ENCODE measurements around the gene COL16A1. TPM values are rescaled to one million over a fixed set of nuclear protein-coding genes. Genes with fewer than 3 reads are reported as not detected.

COL16A1 gene
- total RNA-seq, 1 experiment from 2014 or later: 6.2 TPM

GRCh38 chr1:31745096-31745945, 41.5 kb upstream of the COL16A1 start:
- H3K79me2 ChIP-seq (ENCODE audit: insufficient read depth, low read length): no peaks in the 10 kb centered on the region
- H2BK120ac ChIP-seq (ENCODE audit: low read depth, low read length, poor library complexity, severe bottlenecking): no peak overlapping the region
- H3T11ph ChIP-seq (ENCODE audit: low read length): no peak overlapping the region
- H2AFZ ChIP-seq (ENCODE audit: low read length): no peak overlapping the region
- no peak overlapping the region for H3K56ac ChIP-seq (ENCODE audit: insufficient read length, low read depth, low read length)
- no peaks in the 10 kb centered on the region for H3K27me3 ChIP-seq (ENCODE audit: insufficient read depth, low read length)
- no peak overlapping the region for H4K5ac ChIP-seq (ENCODE audit: insufficient read length, low read depth, low read length)
- no peaks in the 10 kb centered on the region for H3K79me1 ChIP-seq (ENCODE audit: insufficient read depth, low read depth, low read length, poor library complexity, severe bottlenecking)
- no peaks in the 10 kb centered on the region; a peak in 1 of 5 replicates for H3K9me3 Mint-ChIP-seq
- peak; percentile 83 for DNase-seq
- H3K4ac ChIP-seq (ENCODE audit: low read depth, low read length): no peak overlapping the region
- TF ChIP-seq CTCF (conservative IDR thresholded peaks at IDR 0.05): peak; percentile 85
- H3K4me3 Mint-ChIP-seq: no peak overlapping the region
- 0 out of 7 replicates have a peak overlapping the region, but pooled peaks of 1 of the 3 experiments have one; percentile 39 for H3K27ac Mint-ChIP-seq
- H4K20me1 ChIP-seq (ENCODE audit: control insufficient read depth, insufficient read depth, insufficient read length): no peaks in the 10 kb centered on the region
- H2BK12ac ChIP-seq (ENCODE audit: insufficient read length, low read depth, low read length): no peak overlapping the region
- H3K23me2 ChIP-seq (ENCODE audit: insufficient read length, low read depth, low read length, poor library complexity, severe bottlenecking): no peaks in the 10 kb centered on the region
- H3K4me2 ChIP-seq (ENCODE audit: insufficient read depth, insufficient read length, low read length): no peak overlapping the region
- H4K91ac ChIP-seq (ENCODE audit: insufficient read length, low read depth, low read length): no peak overlapping the region
- no peak overlapping the region for H3K9ac ChIP-seq (ENCODE audit: extremely low read depth, insufficient read length, low read length)
- H3K18ac ChIP-seq (ENCODE audit: insufficient read length, low read depth, low read length): no peak overlapping the region
- no peak overlapping the region for H3K27ac ChIP-seq (ENCODE audit: insufficient read length, low read depth, low read length)
- no peak overlapping the region for H2BK5ac ChIP-seq (ENCODE audit: insufficient read length, low read length)
- H3K14ac ChIP-seq (ENCODE audit: insufficient read depth, low read length): no peak overlapping the region; the same call in 1 of the 2 replicates
- H3K36me3 Mint-ChIP-seq (ENCODE audit: insufficient read depth in 1 of 3, low read depth in 3 of 3): no peaks in the 10 kb centered on the region; a peak in 1 of 7 replicates
- H3K4me1 ChIP-seq (ENCODE audit: insufficient read depth, low read length): no peaks in the 10 kb centered on the region
- H2AK5ac ChIP-seq (ENCODE audit: insufficient read length, low read length): no peak overlapping the region
- H4K8ac ChIP-seq (replicated peaks; ENCODE audit: insufficient read length, low read depth, low read length): no peak overlapping the region
- H2BK20ac ChIP-seq (ENCODE audit: low read depth, low read length, poor library complexity, severe bottlenecking): no peak overlapping the region
- no peaks in the 10 kb centered on the region for H3K9me3 ChIP-seq (ENCODE audit: control insufficient read depth, low read depth, low read length)
- no CpG with 5 or more reads among the region's 4 CpGs for WGBS (ENCODE audit: extremely low coverage, insufficient read length, low lambda C conversion rate)
- H3K4me1 Mint-ChIP-seq: peaks cover 30 to 38% of the 10 kb centered on the region in 2 experiments
- H3K23ac ChIP-seq (ENCODE audit: insufficient read length, low read depth, low read length): no peak overlapping the region
- no peak overlapping the region for H2BK15ac ChIP-seq (ENCODE audit: low read depth, low read length)
- 0 out of 2 replicates have a peak, but pooled peaks cover 2% of the 10 kb centered on the region for H3K27me3 Mint-ChIP-seq (ENCODE audit: low read depth)

All from H9 (cell line).